Measurements from ENCODE around the gene TPPP2. TPM values are rescaled to one million over a fixed set of nuclear protein-coding genes. Genes with fewer than 3 reads are reported as not detected.

The TPPP2 gene
- total and polyA plus RNA-seq, 2 of the 4 experiments (the other 2 are of a cell fraction), result not detected

- TF ChIP-seq RAD21 (IDR thresholded peaks at IDR 0.05; ENCODE audit: low read length), result no peak
- no peak for TF ChIP-seq CEBPB (IDR thresholded peaks at IDR 0.05; ENCODE audit: low read depth, low read length)
These were observed 39.5 kb downstream of the TPPP2 start (continued) for GRCh38 chr14:21069388-21070082.

- Histone ChIP-seq H2AK5ac (ENCODE audit: low read depth, low read length) (peak within 1 kb of the TSS; percentile 93), H3K27me3 (ENCODE audit: control insufficient read depth, insufficient read depth, low read length) (no peaks in the 10 kb centered on the region), H3K4me3 (ENCODE audit: insufficient read depth, low read depth, low read length) (peak within 1 kb of the TSS; percentile 68), H4K20me1 (ENCODE audit: insufficient read depth, low read length) (peaks cover 10% of the 10 kb centered on the region), H2AK9ac (replicated peaks; ENCODE audit: low read depth, low read length, poor library complexity) (peak within 1 kb of the TSS; percentile 96), H3K9me3 (ENCODE audit: control insufficient read depth, insufficient read depth, low read length) (no peaks in the 10 kb centered on the region), H3K56ac (ENCODE audit: extremely low read depth, insufficient read depth, low read length) (peak within 1 kb of the TSS; percentile 74), H3K9me1 (ENCODE audit: insufficient read depth, low read length) (peaks cover 10% of the 10 kb centered on the region), H3K79me1 (ENCODE audit: low read depth in 1 of 2, low read length in 2 of 2) (peaks cover 10 to 47% of the 10 kb centered on the region in 2 experiments), H2BK20ac (ENCODE audit: low read depth, low read length) (peak within 1 kb of the TSS; percentile 18; the same call in 1 of the 2 replicates), H3K36me3 (ENCODE audit: control insufficient read depth, insufficient read depth, low read length) (peaks cover 21% of the 10 kb centered on the region), H3K27ac (ENCODE audit: insufficient read depth, low read length) (peak within 1 kb of the TSS; percentile 96), H4K91ac (ENCODE audit: insufficient read depth, low read depth, low read length) (peak within 1 kb of the TSS; percentile 72), H4K8ac (ENCODE audit: low read depth in 2 of 2, low read length in 2 of 2) (peak within 1 kb of the TSS; percentile 49 to 82), H3K18ac (ENCODE audit: low read depth, low read length) (peak within 1 kb of the TSS; percentile 34), H2AFZ (replicated peaks; ENCODE audit: low read length, poor library complexity) (peak within 1 kb of the TSS; percentile 99), H3K4me1 (ENCODE audit: control insufficient read depth, insufficient read depth, low read length) (peaks cover 22% of the 10 kb centered on the region), H3K4me2 (ENCODE audit: low read depth, low read length) (peak within 1 kb of the TSS; percentile 88), H2BK5ac (ENCODE audit: low read depth, low read length, poor library complexity, severe bottlenecking) (peak within 1 kb of the TSS; percentile 97), H3K4ac (ENCODE audit: low read depth, low read length) (peak within 1 kb of the TSS; percentile 90), H4K5ac (ENCODE audit: low read depth, low read length) (peak within 1 kb of the TSS; percentile 66), H2BK120ac (ENCODE audit: low read depth, low read length) (peak within 1 kb of the TSS; percentile 72), H3K23ac (ENCODE audit: low read depth, low read length) (peak within 1 kb of the TSS; percentile 90), H3K14ac (replicated peaks; ENCODE audit: low read depth, low read length) (peak within 1 kb of the TSS; percentile 83), H3K9ac (ENCODE audit: low read depth, low read length) (peak within 1 kb of the TSS; percentile 91), H2BK15ac (ENCODE audit: low read depth, low read length) (0 out of 3 replicates have a peak within 1 kb of the TSS, but pooled peaks have one; percentile 3)
- DNase-seq (peak; percentile 33), ATAC-seq (ENCODE audit: low read depth) (peak; percentile 47)
- in situ Hi-C loops (cut with MboI; ENCODE audit: low sequenced_read_pairs), result no loop called here
- intact Hi-C loops (cut with micrococcal nuclease), result no loop called here
- POLR2A ChIA-PET (ENCODE audit: unreplicated experiment), result interaction anchor here (0.6 to 1.0 kb wide), 3 partner anchors 17 to 61 kb away, joined by 3 to 5 read pairs (median 4); no protein-coding TSS in a partner anchor
- BruUV-seq (replicated peaks), result no TSS peak
- TF ChIP-seq ELK1 (IDR thresholded peaks at IDR 0.05; ENCODE audit: borderline replicate concordance, low read depth, low read length) (no peak), MAFK (IDR thresholded peaks at IDR 0.05; ENCODE audit: low read depth, low read length) (no peak), CHD1 (IDR thresholded peaks at IDR 0.05; ENCODE audit: low read depth, low read length) (no peak), MXI1 (IDR thresholded peaks at IDR 0.05; ENCODE audit: borderline replicate concordance, low read depth, low read length) (peak; percentile 36; the same call in 1 of the 2 replicates), MAZ (IDR thresholded peaks at IDR 0.05; ENCODE audit: borderline replicate concordance, low read depth, low read length) (no peak), RCOR1 (IDR thresholded peaks at IDR 0.05; ENCODE audit: insufficient replicate concordance, low read length) (no peak), SMC3 (IDR thresholded peaks at IDR 0.05; ENCODE audit: low read depth, low read length) (no peak), BHLHE40 (IDR thresholded peaks at IDR 0.05; ENCODE audit: low read depth, low read length) (no peak)
- dilution Hi-C loops (cut with HindIII; ENCODE audit: low sequenced_read_pairs, unreplicated experiment), result no loop called here
- 0% methylated on average over 37 of the region's 63 CpGs; no CpG with 5 or more reads in 1 of the 2 experiments for WGBS, 2 experiments (ENCODE audit: extremely low coverage in 2 of 2, insufficient read length in 1 of 2)
- CTCF ChIA-PET, result interaction anchor here (0.8 to 2.8 kb wide), 3 partner anchors 19 to 56 kb away, joined by 3 to 18 read pairs (median 7); no protein-coding TSS in a partner anchor
These were observed 40.1 kb downstream of the TPPP2 start, which contains the start of gene ARHGEF40 for GRCh38 chr14:21070083-21070609. ARHGEF40 (plus strand) TSS chr14:21070304; CDS start chr14:21070397, 93 bp downstream.

Measured in IMR-90 (cell line).